ENCODE measurements around the gene IGFBP1. TPM values are rescaled to one million over a fixed set of nuclear protein-coding genes. Genes with fewer than 3 reads are reported as not detected.

The IGFBP1 gene
- total and polyA plus RNA-seq, 9 of the 15 experiments (the other 6 are each of a cell fraction or from before 2014, with no cell fraction given): not detected

DNA sequence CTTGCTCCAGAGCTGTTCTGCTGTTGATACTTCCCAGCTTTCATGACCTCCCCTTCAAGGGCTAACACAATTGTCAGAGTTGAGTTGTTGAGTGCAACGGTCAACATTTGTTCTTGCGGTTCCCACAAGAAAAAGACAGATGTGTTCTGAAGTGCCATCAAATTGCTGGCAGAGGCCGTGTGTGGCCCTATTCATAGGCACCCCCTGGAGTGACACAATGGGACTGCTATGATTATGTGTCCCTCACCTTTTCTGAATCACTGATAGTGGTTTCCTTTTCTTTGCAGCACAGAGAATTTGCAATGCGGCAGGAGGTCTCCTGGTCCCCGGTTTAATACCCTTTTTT is 5.8 kb upstream of the IGFBP1 start:
- DNase-seq (ENCODE audit: extremely low read depth in 1 of 4, low spot score in 3 of 4): no peak

DNA sequence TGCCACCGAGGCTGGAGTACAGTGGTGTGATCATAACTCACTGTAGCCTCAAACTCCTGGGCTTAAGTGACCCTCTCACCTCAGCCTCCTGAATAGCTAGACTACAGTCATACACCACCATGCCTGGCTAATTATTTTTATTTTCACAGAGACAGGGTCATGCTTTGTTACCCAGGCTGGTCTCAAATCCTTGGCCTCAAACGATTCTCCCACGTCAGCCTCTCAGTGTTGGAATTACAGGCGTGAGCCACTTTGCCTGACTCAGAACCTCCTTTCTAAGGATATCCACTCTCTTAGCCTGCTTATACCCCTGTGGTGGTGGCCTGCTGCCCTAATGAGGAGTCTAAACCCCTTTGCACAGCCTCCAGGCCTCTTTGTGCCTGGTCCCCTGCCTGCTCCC is 4.2 kb upstream of the IGFBP1 start:
- no peaks in the 10 kb centered on the region for H3K9me1 ChIP-seq (ENCODE audit: control insufficient read depth, insufficient read depth, low read length)
- no peaks in the 10 kb centered on the region for H3K36me3 ChIP-seq (ENCODE audit: control insufficient read depth, insufficient read depth, low read length)
- 0% methylated on average over 4 of the region's 4 CpGs for WGBS (ENCODE audit: insufficient coverage, low coverage, missing lambda C conversion rate)
- no peaks in the 10 kb centered on the region for H3K9me3 ChIP-seq (replicated peaks; ENCODE audit: control insufficient read depth, insufficient read depth, low read depth, low read length)
- no peak overlapping the region for H3K4me3 ChIP-seq
- BruUV-seq (replicated peaks): no TSS peak
- POLR2A ChIA-PET: no interaction called here
- DNase-seq (ENCODE audit: extremely low read depth in 1 of 4, low spot score in 3 of 4) (no peak), FAIRE-seq (no peak), ATAC-seq (no peak)
- peaks cover 4 to 34% of the 10 kb centered on the region in 2 experiments; a peak in 4 of 5 replicates for H3K27me3 ChIP-seq (ENCODE audit: control insufficient read depth in 2 of 2, insufficient read depth in 2 of 2, low read length in 2 of 2)
- no peak overlapping the region for H3K9ac ChIP-seq (ENCODE audit: insufficient read depth in 1 of 2, low read depth in 2 of 2, low read length in 2 of 2)
- H4K20me1 ChIP-seq (replicated peaks; ENCODE audit: control insufficient read depth, insufficient read depth, low read length): no peaks in the 10 kb centered on the region
- H2AFZ ChIP-seq (ENCODE audit: low read depth, low read length): no peak overlapping the region
- H3K4me2 ChIP-seq (ENCODE audit: insufficient read depth, low read length): no peak overlapping the region
- peaks cover 0 to 6% of the 10 kb centered on the region in 2 experiments; a peak in 2 of 5 replicates for H3K4me1 ChIP-seq (replicated peaks in 1 of 2; ENCODE audit: control insufficient read depth in 2 of 2, insufficient read depth in 2 of 2, low read length in 2 of 2)
- CTCF ChIA-PET (ENCODE audit: low intra/inter-chr PET ratio): no interaction called here
- in situ Hi-C loops (cut with MboI): no loop called here
- H3K27ac ChIP-seq (ENCODE audit: extremely low read depth, low read depth, low read length): no peak overlapping the region
- intact Hi-C loops (cut with micrococcal nuclease): no loop called here
- H3K79me2 ChIP-seq (ENCODE audit: control insufficient read depth, insufficient read depth, low read length): no peaks in the 10 kb centered on the region
- TF ChIP-seq, protein P1, sequence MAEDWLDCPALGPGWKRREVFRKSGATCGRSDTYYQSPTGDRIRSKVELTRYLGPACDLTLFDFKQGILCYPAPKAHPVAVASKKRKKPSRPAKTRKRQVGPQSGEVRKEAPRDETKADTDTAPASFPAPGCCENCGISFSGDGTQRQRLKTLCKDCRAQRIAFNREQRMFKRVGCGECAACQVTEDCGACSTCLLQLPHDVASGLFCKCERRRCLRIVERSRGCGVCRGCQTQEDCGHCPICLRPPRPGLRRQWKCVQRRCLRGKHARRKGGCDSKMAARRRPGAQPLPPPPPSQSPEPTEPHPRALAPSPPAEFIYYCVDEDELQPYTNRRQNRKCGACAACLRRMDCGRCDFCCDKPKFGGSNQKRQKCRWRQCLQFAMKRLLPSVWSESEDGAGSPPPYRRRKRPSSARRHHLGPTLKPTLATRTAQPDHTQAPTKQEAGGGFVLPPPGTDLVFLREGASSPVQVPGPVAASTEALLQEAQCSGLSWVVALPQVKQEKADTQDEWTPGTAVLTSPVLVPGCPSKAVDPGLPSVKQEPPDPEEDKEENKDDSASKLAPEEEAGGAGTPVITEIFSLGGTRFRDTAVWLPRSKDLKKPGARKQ (CRISPR knock-in tag; IDR thresholded peaks at IDR 0.05): no peak
- TF ChIP-seq NELFE (IDR thresholded peaks at IDR 0.05; ENCODE audit: insufficient read depth, insufficient read length) (no peak), CBX1 (IDR thresholded peaks at IDR 0.05; ENCODE audit: low read depth) (no peak), PHTF2 (CRISPR knock-in tag; IDR thresholded peaks at IDR 0.05) (no peak)
- TF ChIP-seq, protein P2, sequence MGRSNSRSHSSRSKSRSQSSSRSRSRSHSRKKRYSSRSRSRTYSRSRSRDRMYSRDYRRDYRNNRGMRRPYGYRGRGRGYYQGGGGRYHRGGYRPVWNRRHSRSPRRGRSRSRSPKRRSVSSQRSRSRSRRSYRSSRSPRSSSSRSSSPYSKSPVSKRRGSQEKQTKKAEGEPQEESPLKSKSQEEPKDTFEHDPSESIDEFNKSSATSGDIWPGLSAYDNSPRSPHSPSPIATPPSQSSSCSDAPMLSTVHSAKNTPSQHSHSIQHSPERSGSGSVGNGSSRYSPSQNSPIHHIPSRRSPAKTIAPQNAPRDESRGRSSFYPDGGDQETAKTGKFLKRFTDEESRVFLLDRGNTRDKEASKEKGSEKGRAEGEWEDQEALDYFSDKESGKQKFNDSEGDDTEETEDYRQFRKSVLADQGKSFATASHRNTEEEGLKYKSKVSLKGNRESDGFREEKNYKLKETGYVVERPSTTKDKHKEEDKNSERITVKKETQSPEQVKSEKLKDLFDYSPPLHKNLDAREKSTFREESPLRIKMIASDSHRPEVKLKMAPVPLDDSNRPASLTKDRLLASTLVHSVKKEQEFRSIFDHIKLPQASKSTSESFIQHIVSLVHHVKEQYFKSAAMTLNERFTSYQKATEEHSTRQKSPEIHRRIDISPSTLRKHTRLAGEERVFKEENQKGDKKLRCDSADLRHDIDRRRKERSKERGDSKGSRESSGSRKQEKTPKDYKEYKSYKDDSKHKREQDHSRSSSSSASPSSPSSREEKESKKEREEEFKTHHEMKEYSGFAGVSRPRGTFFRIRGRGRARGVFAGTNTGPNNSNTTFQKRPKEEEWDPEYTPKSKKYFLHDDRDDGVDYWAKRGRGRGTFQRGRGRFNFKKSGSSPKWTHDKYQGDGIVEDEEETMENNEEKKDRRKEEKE (IDR thresholded peaks at IDR 0.05; ENCODE audit: borderline replicate concordance in 1 of 2, control insufficient read depth in 1 of 2, low read depth in 2 of 2, low read length in 1 of 2): no peak

More for the DNA sequence above, 5.8 kb upstream of the IGFBP1 start:
- FAIRE-seq (no peak), ATAC-seq (no peak)
- Histone ChIP-seq H3K9me3 (replicated peaks; ENCODE audit: control insufficient read depth, insufficient read depth, low read depth, low read length) (no peaks in the 10 kb centered on the region), H3K27me3 (ENCODE audit: control insufficient read depth in 2 of 2, insufficient read depth in 2 of 2, low read length in 2 of 2) (peaks cover 0 to 20% of the 10 kb centered on the region in 2 experiments; a peak in 2 of 5 replicates), H3K27ac (ENCODE audit: extremely low read depth, low read depth, low read length) (no peak overlapping the region), H3K9me1 (ENCODE audit: control insufficient read depth, insufficient read depth, low read length) (no peaks in the 10 kb centered on the region), H3K4me3 (no peak overlapping the region), H3K4me2 (ENCODE audit: insufficient read depth, low read length) (no peak overlapping the region), H3K36me3 (ENCODE audit: control insufficient read depth, insufficient read depth, low read length) (no peaks in the 10 kb centered on the region), H2AFZ (ENCODE audit: low read depth, low read length) (no peak overlapping the region), H3K79me2 (ENCODE audit: control insufficient read depth, insufficient read depth, low read length) (no peaks in the 10 kb centered on the region), H3K4me1 (replicated peaks in 1 of 2; ENCODE audit: control insufficient read depth in 2 of 2, insufficient read depth in 2 of 2, low read length in 2 of 2) (no peaks in the 10 kb centered on the region), H4K20me1 (replicated peaks; ENCODE audit: control insufficient read depth, insufficient read depth, low read length) (no peaks in the 10 kb centered on the region), H3K9ac (ENCODE audit: insufficient read depth in 1 of 2, low read depth in 2 of 2, low read length in 2 of 2) (no peak overlapping the region)
- CTCF ChIA-PET (ENCODE audit: low intra/inter-chr PET ratio): no interaction called here
- TF ChIP-seq, protein P3, sequence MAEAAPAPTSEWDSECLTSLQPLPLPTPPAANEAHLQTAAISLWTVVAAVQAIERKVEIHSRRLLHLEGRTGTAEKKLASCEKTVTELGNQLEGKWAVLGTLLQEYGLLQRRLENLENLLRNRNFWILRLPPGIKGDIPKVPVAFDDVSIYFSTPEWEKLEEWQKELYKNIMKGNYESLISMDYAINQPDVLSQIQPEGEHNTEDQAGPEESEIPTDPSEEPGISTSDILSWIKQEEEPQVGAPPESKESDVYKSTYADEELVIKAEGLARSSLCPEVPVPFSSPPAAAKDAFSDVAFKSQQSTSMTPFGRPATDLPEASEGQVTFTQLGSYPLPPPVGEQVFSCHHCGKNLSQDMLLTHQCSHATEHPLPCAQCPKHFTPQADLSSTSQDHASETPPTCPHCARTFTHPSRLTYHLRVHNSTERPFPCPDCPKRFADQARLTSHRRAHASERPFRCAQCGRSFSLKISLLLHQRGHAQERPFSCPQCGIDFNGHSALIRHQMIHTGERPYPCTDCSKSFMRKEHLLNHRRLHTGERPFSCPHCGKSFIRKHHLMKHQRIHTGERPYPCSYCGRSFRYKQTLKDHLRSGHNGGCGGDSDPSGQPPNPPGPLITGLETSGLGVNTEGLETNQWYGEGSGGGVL (CRISPR knock-in tag; IDR thresholded peaks at IDR 0.05): no peak
- TF ChIP-seq ZNF77 (CRISPR knock-in tag; IDR thresholded peaks at IDR 0.05): no peak
- no peak for TF ChIP-seq PPARD (CRISPR knock-in tag; IDR thresholded peaks at IDR 0.05)
- in situ Hi-C loops (cut with MboI): no loop called here
- no TSS peak for BruUV-seq (replicated peaks)
- POLR2A ChIA-PET: interaction anchor here (0.7 kb wide), 1 partner anchor 373 kb away, joined by 7 read pairs; no protein-coding TSS in a partner anchor
- WGBS (ENCODE audit: insufficient coverage, low coverage, missing lambda C conversion rate): 0% methylated on average over 5 of the region's 5 CpGs
- intact Hi-C loops (cut with micrococcal nuclease): no loop called here

All from K562 (cell line).